ENCODE measurements around the gene CCDC40. TPM values are rescaled to one million over a fixed set of nuclear protein-coding genes. Genes with fewer than 3 reads are reported as not detected.

The CCDC40 gene
- total and polyA plus RNA-seq, 2 of the 13 experiments (the other 11 are each of a cell fraction or from before 2014, with no cell fraction given) = 4.1 to 5.5 TPM

DNA sequence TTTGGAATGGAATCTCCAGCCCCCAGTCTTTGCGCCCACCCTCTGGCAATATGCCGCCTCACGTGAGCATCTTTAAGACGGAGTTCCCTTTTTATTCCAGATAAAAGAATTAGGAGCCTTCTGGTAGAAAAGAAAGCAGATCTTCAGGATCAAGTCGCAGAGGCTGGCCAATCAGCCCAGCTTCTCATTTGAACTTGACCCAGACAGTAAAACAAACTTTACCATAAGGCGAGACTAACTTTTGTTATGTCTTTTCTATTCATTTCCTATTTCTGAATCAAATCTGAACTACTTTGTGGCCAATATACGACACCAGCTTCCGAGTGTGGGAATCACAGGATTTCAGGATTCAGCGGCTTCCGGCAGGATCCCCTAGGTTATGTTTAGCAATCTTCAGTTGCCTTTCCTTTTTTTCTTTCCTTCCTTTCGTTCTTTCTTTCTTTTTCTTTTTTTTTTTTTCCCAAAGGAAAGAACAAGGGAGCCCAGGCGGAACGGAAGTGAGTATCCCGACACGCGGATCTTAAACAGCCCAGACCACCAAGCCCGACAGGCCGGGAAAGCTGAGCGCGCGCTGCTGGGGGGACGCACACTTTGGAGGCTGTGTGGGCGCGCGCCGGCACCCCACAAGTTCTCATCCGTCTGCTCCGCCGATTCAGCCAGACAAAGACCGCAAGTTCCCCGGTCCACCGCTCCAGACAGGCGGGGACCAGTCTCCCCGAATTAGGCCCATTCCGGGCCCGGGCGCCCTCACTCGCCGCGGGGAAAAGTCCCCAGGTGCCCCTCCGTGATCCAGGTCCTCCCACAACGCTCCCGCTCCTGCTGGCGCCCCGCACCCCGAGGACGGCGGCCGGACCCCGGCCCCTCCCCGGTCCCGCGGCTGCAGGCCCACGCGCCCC lies 1.4 kb upstream of the CCDC40 start (continued):
- TF ChIP-seq, protein P1, sequence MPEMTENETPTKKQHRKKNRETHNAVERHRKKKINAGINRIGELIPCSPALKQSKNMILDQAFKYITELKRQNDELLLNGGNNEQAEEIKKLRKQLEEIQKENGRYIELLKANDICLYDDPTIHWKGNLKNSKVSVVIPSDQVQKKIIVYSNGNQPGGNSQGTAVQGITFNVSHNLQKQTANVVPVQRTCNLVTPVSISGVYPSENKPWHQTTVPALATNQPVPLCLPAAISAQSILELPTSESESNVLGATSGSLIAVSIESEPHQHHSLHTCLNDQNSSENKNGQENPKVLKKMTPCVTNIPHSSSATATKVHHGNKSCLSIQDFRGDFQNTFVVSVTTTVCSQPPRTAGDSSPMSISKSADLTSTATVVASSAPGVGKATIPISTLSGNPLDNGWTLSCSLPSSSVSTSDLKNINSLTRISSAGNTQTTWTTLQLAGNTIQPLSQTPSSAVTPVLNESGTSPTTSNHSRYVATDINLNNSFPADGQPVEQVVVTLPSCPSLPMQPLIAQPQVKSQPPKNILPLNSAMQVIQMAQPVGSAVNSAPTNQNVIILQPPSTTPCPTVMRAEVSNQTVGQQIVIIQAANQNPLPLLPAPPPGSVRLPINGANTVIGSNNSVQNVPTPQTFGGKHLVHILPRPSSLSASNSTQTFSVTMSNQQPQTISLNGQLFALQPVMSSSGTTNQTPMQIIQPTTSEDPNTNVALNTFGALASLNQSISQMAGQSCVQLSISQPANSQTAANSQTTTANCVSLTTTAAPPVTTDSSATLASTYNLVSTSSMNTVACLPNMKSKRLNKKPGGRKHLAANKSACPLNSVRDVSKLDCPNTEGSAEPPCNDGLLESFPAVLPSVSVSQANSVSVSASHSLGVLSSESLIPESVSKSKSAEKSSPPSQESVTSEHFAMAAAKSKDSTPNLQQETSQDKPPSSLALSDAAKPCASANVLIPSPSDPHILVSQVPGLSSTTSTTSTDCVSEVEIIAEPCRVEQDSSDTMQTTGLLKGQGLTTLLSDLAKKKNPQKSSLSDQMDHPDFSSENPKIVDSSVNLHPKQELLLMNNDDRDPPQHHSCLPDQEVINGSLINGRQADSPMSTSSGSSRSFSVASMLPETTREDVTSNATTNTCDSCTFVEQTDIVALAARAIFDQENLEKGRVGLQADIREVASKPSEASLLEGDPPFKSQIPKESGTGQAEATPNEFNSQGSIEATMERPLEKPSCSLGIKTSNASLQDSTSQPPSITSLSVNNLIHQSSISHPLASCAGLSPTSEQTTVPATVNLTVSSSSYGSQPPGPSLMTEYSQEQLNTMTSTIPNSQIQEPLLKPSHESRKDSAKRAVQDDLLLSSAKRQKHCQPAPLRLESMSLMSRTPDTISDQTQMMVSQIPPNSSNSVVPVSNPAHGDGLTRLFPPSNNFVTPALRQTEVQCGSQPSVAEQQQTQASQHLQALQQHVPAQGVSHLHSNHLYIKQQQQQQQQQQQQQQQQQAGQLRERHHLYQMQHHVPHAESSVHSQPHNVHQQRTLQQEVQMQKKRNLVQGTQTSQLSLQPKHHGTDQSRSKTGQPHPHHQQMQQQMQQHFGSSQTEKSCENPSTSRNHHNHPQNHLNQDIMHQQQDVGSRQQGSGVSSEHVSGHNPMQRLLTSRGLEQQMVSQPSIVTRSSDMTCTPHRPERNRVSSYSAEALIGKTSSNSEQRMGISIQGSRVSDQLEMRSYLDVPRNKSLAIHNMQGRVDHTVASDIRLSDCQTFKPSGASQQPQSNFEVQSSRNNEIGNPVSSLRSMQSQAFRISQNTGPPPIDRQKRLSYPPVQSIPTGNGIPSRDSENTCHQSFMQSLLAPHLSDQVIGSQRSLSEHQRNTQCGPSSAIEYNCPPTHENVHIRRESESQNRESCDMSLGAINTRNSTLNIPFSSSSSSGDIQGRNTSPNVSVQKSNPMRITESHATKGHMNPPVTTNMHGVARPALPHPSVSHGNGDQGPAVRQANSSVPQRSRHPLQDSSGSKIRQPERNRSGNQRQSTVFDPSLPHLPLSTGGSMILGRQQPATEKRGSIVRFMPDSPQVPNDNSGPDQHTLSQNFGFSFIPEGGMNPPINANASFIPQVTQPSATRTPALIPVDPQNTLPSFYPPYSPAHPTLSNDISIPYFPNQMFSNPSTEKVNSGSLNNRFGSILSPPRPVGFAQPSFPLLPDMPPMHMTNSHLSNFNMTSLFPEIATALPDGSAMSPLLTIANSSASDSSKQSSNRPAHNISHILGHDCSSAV (CRISPR knock-in tag; IDR thresholded peaks at IDR 0.05; ENCODE audit: borderline replicate concordance) = no peak
- TF ChIP-seq ZBTB42 (CRISPR knock-in tag; IDR thresholded peaks at IDR 0.05) (no peak), ZNF205 (CRISPR knock-in tag; IDR thresholded peaks at IDR 0.05) (0 out of 2 replicates have a peak, but pooled peaks have one; percentile 13), NR3C1 (CRISPR knock-in tag; IDR thresholded peaks at IDR 0.05) (no peak), SP1 (IDR thresholded peaks at IDR 0.05) (no peak), SP1 (CRISPR knock-in tag; IDR thresholded peaks at IDR 0.05) (no peak), NONO (IDR thresholded peaks at IDR 0.05) (no peak), NONO (CRISPR knock-in tag; conservative IDR thresholded peaks at IDR 0.05) (no peak), ISX (CRISPR knock-in tag; conservative IDR thresholded peaks at IDR 0.05) (no peak), HES4 (CRISPR knock-in tag; IDR thresholded peaks at IDR 0.05; ENCODE audit: borderline replicate concordance) (no peak)
- TF ChIP-seq, protein P2, sequence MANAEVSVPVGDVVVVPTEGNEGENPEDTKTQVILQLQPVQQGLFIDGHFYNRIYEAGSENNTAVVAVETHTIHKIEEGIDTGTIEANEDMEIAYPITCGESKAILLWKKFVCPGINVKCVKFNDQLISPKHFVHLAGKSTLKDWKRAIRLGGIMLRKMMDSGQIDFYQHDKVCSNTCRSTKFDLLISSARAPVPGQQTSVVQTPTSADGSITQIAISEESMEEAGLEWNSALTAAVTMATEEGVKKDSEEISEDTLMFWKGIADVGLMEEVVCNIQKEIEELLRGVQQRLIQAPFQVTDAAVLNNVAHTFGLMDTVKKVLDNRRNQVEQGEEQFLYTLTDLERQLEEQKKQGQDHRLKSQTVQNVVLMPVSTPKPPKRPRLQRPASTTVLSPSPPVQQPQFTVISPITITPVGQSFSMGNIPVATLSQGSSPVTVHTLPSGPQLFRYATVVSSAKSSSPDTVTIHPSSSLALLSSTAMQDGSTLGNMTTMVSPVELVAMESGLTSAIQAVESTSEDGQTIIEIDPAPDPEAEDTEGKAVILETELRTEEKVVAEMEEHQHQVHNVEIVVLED (CRISPR knock-in tag; IDR thresholded peaks at IDR 0.05; ENCODE audit: borderline replicate concordance) = no peak
- TF ChIP-seq, protein P3, sequence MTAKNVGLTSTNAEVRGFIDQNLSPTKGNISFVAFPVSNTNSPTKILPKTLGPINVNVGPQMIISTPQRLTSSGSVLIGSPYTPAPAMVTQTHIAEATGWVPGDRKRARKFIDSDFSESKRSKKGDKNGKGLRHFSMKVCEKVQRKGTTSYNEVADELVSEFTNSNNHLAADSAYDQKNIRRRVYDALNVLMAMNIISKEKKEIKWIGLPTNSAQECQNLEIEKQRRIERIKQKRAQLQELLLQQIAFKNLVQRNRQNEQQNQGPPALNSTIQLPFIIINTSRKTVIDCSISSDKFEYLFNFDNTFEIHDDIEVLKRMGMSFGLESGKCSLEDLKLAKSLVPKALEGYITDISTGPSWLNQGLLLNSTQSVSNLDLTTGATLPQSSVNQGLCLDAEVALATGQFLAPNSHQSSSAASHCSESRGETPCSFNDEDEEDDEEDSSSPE (CRISPR knock-in tag; IDR thresholded peaks at IDR 0.05) = no peak
- TF ChIP-seq, protein P4, sequence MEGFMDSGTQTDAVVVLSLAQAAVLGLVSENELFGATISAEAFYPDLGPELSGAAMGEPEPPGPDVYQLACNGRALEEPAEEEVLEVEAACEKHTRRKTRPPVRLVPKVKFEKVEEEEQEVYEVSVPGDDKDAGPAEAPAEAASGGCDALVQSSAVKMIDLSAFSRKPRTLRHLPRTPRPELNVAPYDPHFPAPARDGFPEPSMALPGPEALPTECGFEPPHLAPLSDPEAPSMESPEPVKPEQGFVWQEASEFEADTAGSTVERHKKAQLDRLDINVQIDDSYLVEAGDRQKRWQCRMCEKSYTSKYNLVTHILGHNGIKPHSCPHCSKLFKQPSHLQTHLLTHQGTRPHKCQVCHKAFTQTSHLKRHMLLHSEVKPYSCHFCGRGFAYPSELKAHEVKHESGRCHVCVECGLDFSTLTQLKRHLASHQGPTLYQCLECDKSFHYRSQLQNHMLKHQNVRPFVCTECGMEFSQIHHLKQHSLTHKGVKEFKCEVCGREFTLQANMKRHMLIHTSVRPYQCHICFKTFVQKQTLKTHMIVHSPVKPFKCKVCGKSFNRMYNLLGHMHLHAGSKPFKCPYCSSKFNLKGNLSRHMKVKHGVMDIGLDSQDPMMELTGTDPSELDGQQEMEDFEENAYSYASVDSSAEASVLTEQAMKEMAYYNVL (CRISPR knock-in tag; IDR thresholded peaks at IDR 0.05; ENCODE audit: borderline replicate concordance) = peak; percentile 73; the same call in 1 of the 2 replicates
